Activated CD8-positive, alpha-beta T cell treated with anti-CD3 and anti-CD28 coated beads for 36 hours (primary cell): ENCODE data around the gene C14orf180. TPM values are rescaled to one million over a fixed set of nuclear protein-coding genes. Genes with fewer than 3 reads are reported as not detected.

ENCODE experiments used
- ATAC-seq: fragments of 200-7000 bp; cut with Tn5 transposase; one replicate; pipeline ENCODE4 v1.10.0; 2021; ENCODE audit warnings: mild to moderate bottlenecking, moderate library complexity
- CTCF ChIA-PET: fragments of 350-600 bp; sonication (Branson Sonifier 250); formaldehyde crosslinking; loops from one replicate; lab custom pipeline; 2021; ENCODE audit warnings: antibody characterized with exemption; lab: Charles Lee
- POLR2A ChIA-PET: fragments of 350-600 bp; sonication (Branson Sonifier 250); formaldehyde crosslinking; loops from one replicate; lab custom pipeline; 2021; ENCODE audit warnings: antibody characterized with exemption; lab: Charles Lee
- DNase-seq: peaks from one replicate; pipeline ENCODE4 v3.0.0-alpha.2; 2020
- H3K27ac Mint-ChIP-seq: one replicate; pipeline ENCODE4 v1.8.0; 2021; ENCODE audit warnings: mild to moderate bottlenecking, mixed read lengths
- H3K27me3 Mint-ChIP-seq: one replicate; pipeline ENCODE4 v1.8.0; 2021; ENCODE audit warnings: mixed read lengths
- H3K36me3 Mint-ChIP-seq: one replicate; pipeline ENCODE4 v1.8.0; 2021; ENCODE audit warnings: low read depth, mixed read lengths
- H3K4me1 Mint-ChIP-seq: one replicate; pipeline ENCODE4 v1.8.0; 2021; ENCODE audit warnings: low read depth, mixed read lengths
- H3K4me3 Mint-ChIP-seq: one replicate; pipeline ENCODE4 v1.8.0; 2021; ENCODE audit warnings: mild to moderate bottlenecking, moderate library complexity, mixed read lengths
- H3K9me3 Mint-ChIP-seq: one replicate; pipeline ENCODE4 v1.8.0; 2021; ENCODE audit warnings: mixed read lengths
- CTCF ChIP-seq: fragments of 200-600 bp; IDR thresholded peaks from one replicate; pipeline ENCODE4 v1.8.0; 2022; ENCODE audit warnings: antibody characterized with exemption, mild to moderate bottlenecking
- intact Hi-C: fragments of 100-400 bp; cut with micrococcal nuclease; formaldehyde crosslinking; loops from one replicate; pipeline ENCODE4 v1.10.0; 2022
- total RNA-seq, 2 experiments: library from RNA; stranded (reverse); gene quantifications; one replicate each; pipeline ENCODE4 v1.2.3, GENCODE V29; 2021

C14orf180 gene
- total RNA-seq, 2 experiments from 2014 or later = not detected

GRCh38 chr14:104581521-104581920, 2.0 kb downstream of the C14orf180 start:
- POLR2A ChIA-PET = no interaction called here
- TF ChIP-seq CTCF = no peak
- intact Hi-C loops = no loop called here

GRCh38 chr14:104582005-104582404, 2.4 kb downstream of the C14orf180 start:
- DNase-seq = no peak
- no peak for ATAC-seq
- H3K4me3 Mint-ChIP-seq = no peak overlapping the region
- peaks cover 2% of the 10 kb centered on the region for H3K27me3 Mint-ChIP-seq
- no peak overlapping the region for H3K27ac Mint-ChIP-seq
- ChIA-PET POLR2A (no interaction called here), CTCF (no interaction called here)
- H3K9me3 Mint-ChIP-seq = no peaks in the 10 kb centered on the region
- intact Hi-C loops = no loop called here
- H3K4me1 Mint-ChIP-seq = no peaks in the 10 kb centered on the region
- no peaks in the 10 kb centered on the region for H3K36me3 Mint-ChIP-seq
- TF ChIP-seq CTCF = no peak

More at GRCh38 chr14:104581521-104581920, 2.0 kb downstream of the C14orf180 start:
- H3K36me3 Mint-ChIP-seq = no peaks in the 10 kb centered on the region
- ATAC-seq (no peak), DNase-seq (no peak)
- H3K4me1 Mint-ChIP-seq = no peaks in the 10 kb centered on the region
- CTCF ChIA-PET = no interaction called here
- no peak overlapping the region for H3K4me3 Mint-ChIP-seq
- no peaks in the 10 kb centered on the region for H3K9me3 Mint-ChIP-seq
- H3K27me3 Mint-ChIP-seq = peaks cover 2% of the 10 kb centered on the region
- H3K27ac Mint-ChIP-seq = no peak overlapping the region

GRCh38 chr14:104582662-104583061, 3.1 kb downstream of the C14orf180 start:
- ChIA-PET POLR2A (no interaction called here), CTCF (no interaction called here)
- DNase-seq = no peak
- no peaks in the 10 kb centered on the region for H3K36me3 Mint-ChIP-seq
- no peak for ATAC-seq
- intact Hi-C loops = no loop called here
- H3K27me3 Mint-ChIP-seq = peaks cover 2% of the 10 kb centered on the region
- no peak for TF ChIP-seq CTCF
- no peak overlapping the region for H3K27ac Mint-ChIP-seq
- no peaks in the 10 kb centered on the region for H3K9me3 Mint-ChIP-seq
- H3K4me1 Mint-ChIP-seq = no peaks in the 10 kb centered on the region
- no peak overlapping the region for H3K4me3 Mint-ChIP-seq

- ATAC-seq (no peak), DNase-seq (no peak)
- H3K27ac Mint-ChIP-seq = no peak overlapping the region
- no peaks in the 10 kb centered on the region for H3K36me3 Mint-ChIP-seq
- no peaks in the 10 kb centered on the region for H3K9me3 Mint-ChIP-seq
- POLR2A ChIA-PET = no interaction called here
- H3K4me1 Mint-ChIP-seq = no peaks in the 10 kb centered on the region
- TF ChIP-seq CTCF = no peak
- CTCF ChIA-PET = no interaction called here
- H3K27me3 Mint-ChIP-seq = peaks cover 2% of the 10 kb centered on the region
- intact Hi-C loops = no loop called here
- no peak overlapping the region for H3K4me3 Mint-ChIP-seq
These were observed 4.1 kb downstream of the C14orf180 start for GRCh38 chr14:104583424-104584306.

- no peak for TF ChIP-seq CTCF
- Mint-ChIP-seq H3K27ac (no peak overlapping the region), H3K27me3 (peaks cover 2% of the 10 kb centered on the region), H3K9me3 (no peaks in the 10 kb centered on the region), H3K4me3 (no peak overlapping the region), H3K4me1 (no peaks in the 10 kb centered on the region), H3K36me3 (no peaks in the 10 kb centered on the region)
- CTCF ChIA-PET = no interaction called here
- no peak for DNase-seq
- intact Hi-C loops = no loop called here
- POLR2A ChIA-PET = no interaction called here
- no peak for ATAC-seq
These were observed 5.0 kb downstream of the C14orf180 start for GRCh38 chr14:104584557-104584956.
